H1 (cell line): ENCODE data around the gene FANCD2. TPM values are rescaled to one million over a fixed set of nuclear protein-coding genes. Genes with fewer than 3 reads are reported as not detected.
"Not testable (repeated sequence)": the region's sequence is repeated elsewhere in the genome, so short reads cannot be mapped to it uniquely, and the experiment has no call there.

Experiments used
- CTCF ChIA-PET: fragments of 300-600 bp; sonication (Branson Sonifier 250); formaldehyde crosslinking; loops from one replicate; lab custom pipeline; 2021; ENCODE audit not compliant: partially characterized antibody; lab: Charles Lee
- POLR2A ChIA-PET: fragments of 300-600 bp; sonication (Branson Sonifier 250); formaldehyde crosslinking; loops from one replicate; lab custom pipeline; 2021; ENCODE audit warnings: inconsistent platforms; ENCODE audit not compliant: partially characterized antibody; lab: Charles Lee
- DNase-seq, 2 experiments: peaks; one replicate each; pipeline versions ENCODE4 v3.0.0 to v3.0.0-alpha.2; 2010 to 2022; ENCODE audit warnings: low spot score in 2 of 2, low read depth in 1 of 2, mixed read lengths in 1 of 2
- FAIRE-seq: peaks from 2 replicates; lab custom pipeline; 2011; peaks lifted over from hg19 to GRCh38; lab: Jason Lieb, UNC
- H2AFZ ChIP-seq: 2 replicates; pipeline ENCODE4 v1.8.1; 2012; ENCODE audit warnings: low read length, inconsistent platforms
- H2AK5ac ChIP-seq: 2 replicates; pipeline ENCODE4 v1.6.1; 2013; ENCODE audit warnings: low read depth, low read length
- H2BK120ac ChIP-seq: replicated peaks from 2 replicates; pipeline ENCODE3; 2013; ENCODE audit warnings: low read depth, low read length, inconsistent platforms
- H2BK12ac ChIP-seq: 2 replicates; pipeline ENCODE4 v1.6.1; 2013; ENCODE audit warnings: low read depth, low read length
- H2BK15ac ChIP-seq: 2 replicates; pipeline ENCODE4 v1.6.1; 2013; ENCODE audit warnings: low read length
- H2BK20ac ChIP-seq: 2 replicates; pipeline ENCODE4 v1.6.1; 2013; ENCODE audit warnings: low read length
- H2BK5ac ChIP-seq: 2 replicates; pipeline ENCODE4 v1.6.1; 2013; ENCODE audit warnings: low read depth, low read length
- H3K14ac ChIP-seq: 2 replicates; pipeline ENCODE4 v1.6.1; 2013; ENCODE audit warnings: inconsistent platforms; ENCODE audit not compliant: insufficient read length
- H3K18ac ChIP-seq: 2 replicates; pipeline ENCODE4 v1.6.1; 2013; ENCODE audit warnings: low read length; ENCODE audit errors: extremely low read depth
- H3K23ac ChIP-seq: 2 replicates; pipeline ENCODE4 v1.6.1; 2013; ENCODE audit warnings: inconsistent platforms; ENCODE audit not compliant: insufficient read length
- H3K23me2 ChIP-seq: 2 replicates; pipeline ENCODE4 v1.6.1; 2013; ENCODE audit warnings: low read depth, low read length
- H3K27ac ChIP-seq: 2 replicates; pipeline ENCODE4 v1.6.1; 2011; ENCODE audit warnings: low read depth, low read length, inconsistent platforms
- H3K27me3 ChIP-seq, 4 experiments: replicated peaks in 1 of 4; 1 replicate in 1 of 4; 2 replicates in 3 of 4; pipeline versions ENCODE4 v1.6.1 to v1.8.1; 2011 to 2013; ENCODE audit warnings: low read length in 3 of 4, mild to moderate bottlenecking in 3 of 4, inconsistent platforms in 2 of 4, mixed read lengths in 2 of 4, moderate library complexity in 1 of 4; ENCODE audit not compliant: control insufficient read depth in 3 of 4, insufficient read depth in 3 of 4; ENCODE audit errors: extremely low read depth in 1 of 4
- H3K36me3 ChIP-seq, 4 experiments: 2 replicates each; pipeline versions ENCODE4 v1.6.1 to v1.8.1; 2011 to 2013; ENCODE audit warnings: mild to moderate bottlenecking in 4 of 4, low read length in 3 of 4, moderate library complexity in 2 of 4, control low read depth in 1 of 4, inconsistent platforms in 1 of 4; ENCODE audit not compliant: insufficient read depth in 4 of 4, control insufficient read depth in 2 of 4
- H3K4ac ChIP-seq: replicated peaks from 2 replicates; pipeline ENCODE3; 2013; ENCODE audit warnings: low read length, low read depth, mixed read lengths, inconsistent platforms; ENCODE audit not compliant: insufficient read length
- H3K4me1 ChIP-seq, 4 experiments: replicated peaks in 1 of 4; 1 replicate in 1 of 4; 2 replicates in 3 of 4; pipeline versions ENCODE4 v1.6.1 to v1.8.1; 2011 to 2013; ENCODE audit warnings: low read length in 3 of 4, inconsistent platforms in 2 of 4, mixed read lengths in 1 of 4; ENCODE audit not compliant: insufficient read depth in 4 of 4, control insufficient read depth in 3 of 4
- H3K4me2 ChIP-seq, 2 experiments: 2 replicates each; pipeline versions ENCODE4 v1.6.1 to v1.8.1; 2011 to 2013; ENCODE audit warnings: low read depth in 2 of 2, low read length in 2 of 2, control low read depth in 1 of 2, inconsistent platforms in 1 of 2, mild to moderate bottlenecking in 1 of 2; ENCODE audit not compliant: insufficient read depth in 1 of 2
- H3K4me3 ChIP-seq, 4 experiments: fragments of 200-600, 300-600 bp in 1 of 4; sonication (generic), shearing (Covaris generic), sonication (Bioruptor Twin) in 1 of 4; 2 replicates each; pipeline versions ENCODE4 v1.5.1 to v1.8.1; 2011 to 2016; ENCODE audit warnings: low read length in 4 of 4, low read depth in 3 of 4, control low read depth in 2 of 4, inconsistent platforms in 2 of 4, mild to moderate bottlenecking in 2 of 4, mixed read lengths in 1 of 4, moderate library complexity in 1 of 4; ENCODE audit not compliant: insufficient read depth in 2 of 4; ENCODE audit errors: extremely low read depth in 1 of 4
- H3K56ac ChIP-seq: replicated peaks from 2 replicates; pipeline ENCODE3; 2013; ENCODE audit warnings: low read depth, mild to moderate bottlenecking, mixed read lengths, low read length, inconsistent platforms; ENCODE audit not compliant: insufficient read length
- H3K79me1 ChIP-seq: 2 replicates; pipeline ENCODE4 v1.6.1; 2013; ENCODE audit warnings: low read depth, low read length, control low read depth
- H3K79me2 ChIP-seq, 2 experiments: 2 replicates each; pipeline versions ENCODE4 v1.6.1 to v1.8.1; 2012 to 2013; ENCODE audit warnings: low read length in 2 of 2, mild to moderate bottlenecking in 2 of 2, inconsistent platforms in 1 of 2; ENCODE audit not compliant: insufficient read depth in 2 of 2, control insufficient read depth in 1 of 2
- H3K9ac ChIP-seq, 4 experiments: replicated peaks in 1 of 4; 1 replicate in 1 of 4; 2 replicates in 3 of 4; pipeline versions ENCODE4 v1.6.1 to v1.8.1; 2011 to 2013; ENCODE audit warnings: low read depth in 3 of 4, low read length in 3 of 4, control low read depth in 2 of 4, mild to moderate bottlenecking in 2 of 4, moderate library complexity in 2 of 4, inconsistent platforms in 1 of 4; ENCODE audit errors: extremely low read depth in 1 of 4
- H3K9me3 ChIP-seq, 2 experiments: 2 replicates each; pipeline versions ENCODE4 v1.6.1 to v1.8.1; 2012 to 2013; ENCODE audit warnings: mild to moderate bottlenecking in 2 of 2, moderate library complexity in 2 of 2, control low read depth in 1 of 2, inconsistent platforms in 1 of 2, low read depth in 1 of 2, low read length in 1 of 2, mixed read lengths in 1 of 2; ENCODE audit not compliant: insufficient read depth in 2 of 2
- H4K20me1 ChIP-seq, 2 experiments: replicated peaks in 1 of 2; 2 replicates each; pipeline versions ENCODE3 to v1.8.1; 2011 to 2013; ENCODE audit warnings: inconsistent platforms in 2 of 2, low read length in 2 of 2, mild to moderate bottlenecking in 1 of 2; ENCODE audit not compliant: insufficient read depth in 2 of 2, control insufficient read depth in 1 of 2
- H4K5ac ChIP-seq: 2 replicates; pipeline ENCODE4 v1.6.1; 2013; ENCODE audit warnings: low read length, low read depth, mixed read lengths, inconsistent platforms; ENCODE audit not compliant: insufficient read length
- H4K8ac ChIP-seq: 2 replicates; pipeline ENCODE4 v1.8.0; 2013; ENCODE audit warnings: mild to moderate bottlenecking, moderate library complexity, low read length, inconsistent platforms; ENCODE audit not compliant: insufficient read depth; ENCODE audit errors: extremely low read depth
- H4K91ac ChIP-seq: replicated peaks from 2 replicates; pipeline ENCODE3; 2013; ENCODE audit warnings: low read length, mixed read lengths, inconsistent platforms; ENCODE audit not compliant: insufficient read length
- WGBS, 2 experiments: shearing (Covaris generic) in 1 of 2; methylation state at CpG; one replicate each; pipeline versions ENCODE4 v1.1.6 to v1.1.7; 2013 to 2015; ENCODE audit warnings: low lambda C conversion rate in 2 of 2, mixed read lengths in 2 of 2, inconsistent platforms in 1 of 2, low coverage in 1 of 2, missing lambda C conversion rate in 1 of 2; ENCODE audit not compliant: insufficient replicate concordance in 2 of 2, insufficient coverage in 1 of 2, insufficient read length in 1 of 2; ENCODE audit errors: extremely low coverage in 1 of 2, missing lambda C conversion rate in 1 of 2; 5-methylcytosine and 5-hydroxymethylcytosine counted together
- polyA plus RNA-seq, 7 experiments: library from polyadenylated mRNA; depleted of rRNA in 3 of 7; stranded (reverse) in 5 of 7; unstranded in 2 of 7; fragments of >200 nt in 5 of 7; fragments of 200-250 nt in 2 of 7; gene quantifications; 1 replicate in 5 of 7; 2 replicates in 1 of 7; 4 replicates in 1 of 7; pipeline versions ENCODE4 v1.2.1 to v1.2.3, GENCODE V29; 2011 to 2013; ENCODE audit warnings: missing spikeins in 2 of 7, mixed read lengths in 2 of 7
- total RNA-seq: library from RNA; stranded (reverse); fragmentation: NEBNext Ultra II Directional; extraction: Animal tissue kit (Norgen Biotek cat#: 25700); gene quantifications from 2 replicates; pipeline ENCODE4 v1.2.1, GENCODE V29; 2021

FANCD2 gene
- total and polyA plus RNA-seq, 2 of the 8 experiments (the other 6 are each of a cell fraction or from before 2014, with no cell fraction given), result 33.1 to 77.8 TPM

GRCh38 chr3:10070077-10070476 lies 43.8 kb downstream of the FANCD2 start:
- H3K27me3 ChIP-seq, H4K8ac ChIP-seq, DNase-seq, H2BK5ac ChIP-seq, H2BK20ac ChIP-seq, H3K14ac ChIP-seq, H2BK15ac ChIP-seq, H4K20me1 ChIP-seq, CTCF ChIA-PET, H3K79me2 ChIP-seq, H4K5ac ChIP-seq, H2AFZ ChIP-seq, FAIRE-seq, POLR2A ChIA-PET, H3K4ac ChIP-seq, H3K23me2 ChIP-seq, H2AK5ac ChIP-seq, H2BK120ac ChIP-seq, H4K91ac ChIP-seq, H3K9ac ChIP-seq, H3K18ac ChIP-seq, H3K4me3 ChIP-seq, H3K9me3 ChIP-seq, H3K4me1 ChIP-seq, H3K27ac ChIP-seq, H3K79me1 ChIP-seq, H3K56ac ChIP-seq, H3K4me2 ChIP-seq, H2BK12ac ChIP-seq, H3K23ac ChIP-seq: not testable (repeated sequence)
- peaks cover 7 to 61% (median 36%) of the 10 kb centered on the region in 4 experiments for H3K36me3 ChIP-seq
- 90% methylated on average over 4 of the region's 33 CpGs; no CpG with 5 or more reads in 1 of the 2 experiments for WGBS, 2 experiments
